SK-N-MC (cell line): ENCODE data around the gene RIMBP2.

Experiments
- EZH2 ChIP-seq: fragments of 200-600 bp; sonication (generic); IDR thresholded peaks from one replicate; pipeline ENCODE4 v1.6.1; 2017; ENCODE audit warnings: antibody characterized with exemption
- FOXP2 ChIP-seq: optimal IDR thresholded peaks from 2 replicates; pipeline ENCODE3; 2011; ENCODE audit warnings: mild to moderate bottlenecking, moderate library complexity; ENCODE audit not compliant: insufficient read depth; ENCODE audit errors: extremely low read length, control extremely low read depth
- POLR2AphosphoS5 ChIP-seq: IDR thresholded peaks from 2 replicates; pipeline ENCODE4 v1.6.1; 2012; ENCODE audit warnings: mild to moderate bottlenecking, low read depth, low read length, borderline replicate concordance

GRCh38 chr12:130509454-130509853, 206.6 kb downstream of the RIMBP2 start:
- TF ChIP-seq EZH2 (no peak), FOXP2 (no peak), POLR2AphosphoS5 (no peak)
